Measurements from ENCODE around the gene POLR2E.

DNA sequence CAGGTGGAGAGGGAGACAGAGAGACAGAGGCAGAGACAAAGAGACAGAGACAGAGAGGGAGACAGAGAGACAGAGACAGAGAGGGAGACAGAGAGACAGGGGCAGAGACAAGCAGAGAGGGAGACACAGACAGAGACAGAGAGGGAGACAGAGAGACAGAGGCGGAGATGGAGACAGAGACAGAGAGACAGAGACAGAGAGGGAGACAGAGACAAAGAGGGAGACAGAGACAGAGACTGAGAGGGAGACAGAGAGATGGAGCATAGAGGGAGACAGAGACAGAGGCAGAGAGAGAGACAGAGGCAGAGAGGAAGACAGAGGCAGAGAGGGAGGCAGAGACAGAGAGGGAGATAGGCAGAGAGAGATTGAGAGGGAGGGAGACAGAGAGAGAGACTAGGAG is 49.6 kb upstream of the POLR2E start:
- TF ChIP-seq CTCF (IDR thresholded peaks at IDR 0.05) (no peak), EZH2 (IDR thresholded peaks at IDR 0.05; ENCODE audit: borderline replicate concordance, insufficient read depth, low read depth, low read length, poor library complexity, severe bottlenecking) (no peak)

All from B cell (primary cell).